Measurements from ENCODE around the gene VENTX. TPM values are rescaled to one million over a fixed set of nuclear protein-coding genes. Genes with fewer than 3 reads are reported as not detected.

VENTX gene
- total RNA-seq, 1 experiment from 2014 or later: not detected

GRCh38 chr10:133206356-133207040 lies 31.2 kb upstream of the VENTX start:
- POLR2A ChIA-PET: no interaction called here
- no TSS peak for BruUV-seq (replicated peaks)
- no peak for DNase-seq (ENCODE audit: low read depth, low spot score)
- no peak for ATAC-seq
- H3K4me3 ChIP-seq (ENCODE audit: low read depth in 2 of 2, low read length in 2 of 2): no peak overlapping the region
- intact Hi-C loops (cut with micrococcal nuclease; ENCODE audit: unreplicated experiment) (no loop called here), in situ Hi-C loops (cut with HindIII; ENCODE audit: low pct_unique_long_range_greater_than_20kb, low sequenced_read_pairs) (no loop called here)
- no peaks in the 10 kb centered on the region for H3K27me3 ChIP-seq (ENCODE audit: control insufficient read depth, insufficient read depth, low read length)
- H3K4me1 ChIP-seq (ENCODE audit: control insufficient read depth, insufficient read depth, low read length): no peaks in the 10 kb centered on the region
- TF ChIP-seq SIN3A (IDR thresholded peaks at IDR 0.05; ENCODE audit: borderline replicate concordance, insufficient read depth, low read depth, low read length) (no peak), TCF7L2 (IDR thresholded peaks at IDR 0.05; ENCODE audit: low read depth, low read length) (no peak), REST (IDR thresholded peaks at IDR 0.05; ENCODE audit: insufficient read depth in 1 of 2, low read depth in 2 of 2, low read length in 1 of 2) (no peak), POLR2AphosphoS5 (IDR thresholded peaks at IDR 0.05; ENCODE audit: low read depth, low read length) (no peak), CTCF (IDR thresholded peaks at IDR 0.05) (no peak)
- CTCF ChIA-PET: no interaction called here
- H3K27ac ChIP-seq (ENCODE audit: low read length): no peak overlapping the region
- H3K9me3 ChIP-seq (ENCODE audit: control insufficient read depth, insufficient read depth, low read depth, low read length): no peaks in the 10 kb centered on the region
- no peaks in the 10 kb centered on the region for H3K36me3 ChIP-seq (ENCODE audit: control insufficient read depth, insufficient read depth, low read length)

GRCh38 chr10:133207041-133207600 lies 30.5 kb upstream of the VENTX start:
- ChIA-PET POLR2A (no interaction called here), CTCF (no interaction called here)
- ATAC-seq (no peak), DNase-seq (ENCODE audit: low read depth, low spot score) (no peak)
- no peaks in the 10 kb centered on the region for H3K9me3 ChIP-seq (ENCODE audit: control insufficient read depth, insufficient read depth, low read depth, low read length)
- H3K36me3 ChIP-seq (ENCODE audit: control insufficient read depth, insufficient read depth, low read length): no peaks in the 10 kb centered on the region
- TF ChIP-seq TCF7L2 (IDR thresholded peaks at IDR 0.05; ENCODE audit: low read depth, low read length): no peak
- no peak for TF ChIP-seq POLR2AphosphoS5 (IDR thresholded peaks at IDR 0.05; ENCODE audit: low read depth, low read length)
- TF ChIP-seq REST (IDR thresholded peaks at IDR 0.05; ENCODE audit: insufficient read depth in 1 of 2, low read depth in 2 of 2, low read length in 1 of 2): no peak
- TF ChIP-seq SIN3A (IDR thresholded peaks at IDR 0.05; ENCODE audit: borderline replicate concordance, insufficient read depth, low read depth, low read length): no peak
- in situ Hi-C loops (cut with HindIII; ENCODE audit: low pct_unique_long_range_greater_than_20kb, low sequenced_read_pairs) (no loop called here), intact Hi-C loops (cut with micrococcal nuclease; ENCODE audit: unreplicated experiment) (no loop called here)
- H3K4me3 ChIP-seq (ENCODE audit: low read depth in 2 of 2, low read length in 2 of 2): no peak overlapping the region
- no TSS peak for BruUV-seq (replicated peaks)
- H3K27me3 ChIP-seq (ENCODE audit: control insufficient read depth, insufficient read depth, low read length): no peaks in the 10 kb centered on the region
- H3K27ac ChIP-seq (ENCODE audit: low read length): no peak overlapping the region
- H3K4me1 ChIP-seq (ENCODE audit: control insufficient read depth, insufficient read depth, low read length): no peaks in the 10 kb centered on the region

Measured in Panc1 (cell line).